SU-DHL-6 (cell line): ENCODE data around the gene PYHIN1.

ENCODE experiments used
- CTCF ChIP-seq: fragments of 200-600 bp; sonication (generic); IDR thresholded peaks from one replicate; pipeline ENCODE4 v1.5.1; 2017; ENCODE audit warnings: antibody characterized with exemption, mild to moderate bottlenecking, low read length, moderate library complexity; ENCODE audit not compliant: insufficient read depth, poor library complexity, severe bottlenecking
- EZH2phosphoT487 ChIP-seq: fragments of 200-600 bp; sonication (generic), shearing (Covaris generic); conservative IDR thresholded peaks from 2 replicates; pipeline ENCODE4 v1.6.1; 2018; ENCODE audit warnings: mild to moderate bottlenecking, antibody characterized with exemption, low read length, moderate library complexity, mixed read lengths

- TF ChIP-seq CTCF (no peak), EZH2phosphoT487 (no peak)
Measured at GRCh38 chr1:158901623-158902022, 29.7 kb upstream of the PYHIN1 start.
